ENCODE data around the gene C17orf75. TPM values are rescaled to one million over a fixed set of nuclear protein-coding genes. Genes with fewer than 3 reads are reported as not detected.

The C17orf75 gene
- total and polyA plus RNA-seq, 4 donors: 4.7 to 10.1 (median 7.6) TPM

- Histone ChIP-seq H3K27ac (ENCODE audit: low read depth in 1 of 2, low read length in 2 of 2) (peak overlapping the region; percentile 98 to 99), H3K9ac (ENCODE audit: low read depth in 1 of 2, low read length in 2 of 2) (peak overlapping the region; percentile 94 to 99), H3K4me3 (ENCODE audit: low read depth in 1 of 3, low read length in 3 of 3) (peak overlapping the region; percentile 73 to 96 (median 95)), H3K9me3 (ENCODE audit: control insufficient read depth in 4 of 4, low read length in 3 of 4) (no peaks in the 10 kb centered on the region), H3K4me1 (ENCODE audit: control insufficient read depth in 4 of 4, insufficient read depth in 4 of 4, low read length in 3 of 4) (peaks cover 7 to 25% (median 14%) of the 10 kb centered on the region in 4 donors), H3K36me3 (ENCODE audit: control insufficient read depth in 4 of 4, insufficient read depth in 3 of 4, low read depth in 1 of 4, low read length in 3 of 4) (peaks cover 2 to 8% (median 5%) of the 10 kb centered on the region in 4 donors), H3K27me3 (ENCODE audit: control insufficient read depth in 4 of 4, insufficient read depth in 4 of 4, low read length in 3 of 4) (no peaks in the 10 kb centered on the region)
- no peak for TF ChIP-seq ZBTB33 (IDR thresholded peaks at IDR 0.05)
- no peak for TF ChIP-seq CTCF (IDR thresholded peaks at IDR 0.05; ENCODE audit: low read depth, low read length, missing input control)
- TF ChIP-seq EGR1 (IDR thresholded peaks at IDR 0.05; ENCODE audit: low read depth in 2 of 2): no peak
- no peak for TF ChIP-seq JUND (IDR thresholded peaks at IDR 0.05)
- TF ChIP-seq TAF1 (conservative IDR thresholded peaks at IDR 0.05): no peak
- 18% methylated on average over 15 of the region's 15 CpGs for WGBS
- peak; percentile 56 for DNase-seq (ENCODE audit: low spot score)
These were observed 7.5 kb upstream of the C17orf75 start for GRCh38 chr17:32349503-32349853.

- H3K4me3 ChIP-seq (ENCODE audit: low read depth in 1 of 3, low read length in 3 of 3): no peak overlapping the region
- H3K27ac ChIP-seq (ENCODE audit: low read depth in 1 of 2, low read length in 2 of 2): no peak overlapping the region
- H3K36me3 ChIP-seq (ENCODE audit: control insufficient read depth in 4 of 4, insufficient read depth in 3 of 4, low read depth in 1 of 4, low read length in 3 of 4): peaks cover 0 to 7% (median 2%) of the 10 kb centered on the region in 4 donors
- H3K27me3 ChIP-seq (ENCODE audit: control insufficient read depth in 4 of 4, insufficient read depth in 4 of 4, low read length in 3 of 4): no peaks in the 10 kb centered on the region
- TF ChIP-seq SP1 (IDR thresholded peaks at IDR 0.05): peak; percentile 21
- peak; percentile 24 to 31 for TF ChIP-seq RXRA (IDR thresholded peaks at IDR 0.05)
- TF ChIP-seq HNF4G (IDR thresholded peaks at IDR 0.05): peak; percentile 61
- TF ChIP-seq HNF4A (conservative IDR thresholded peaks at IDR 0.05): peak; percentile 87 to 92
- no peak for TF ChIP-seq REST (IDR thresholded peaks at IDR 0.05)
- TF ChIP-seq TAF1 (conservative IDR thresholded peaks at IDR 0.05): no peak
- no peak overlapping the region for H3K9ac ChIP-seq (ENCODE audit: low read depth in 1 of 2, low read length in 2 of 2)
- DNase-seq (ENCODE audit: low spot score): peak; percentile 50
- 97% methylated on average over 2 of the region's 2 CpGs for WGBS
- peaks cover 7 to 17% (median 12%) of the 10 kb centered on the region in 4 donors for H3K4me1 ChIP-seq (ENCODE audit: control insufficient read depth in 4 of 4, insufficient read depth in 4 of 4, low read length in 3 of 4)
- no peaks in the 10 kb centered on the region for H3K9me3 ChIP-seq (ENCODE audit: control insufficient read depth in 4 of 4, low read length in 3 of 4)
These were observed 6.5 kb upstream of the C17orf75 start for GRCh38 chr17:32348483-32348800.

Measured in liver (tissue), 9 donors.